GM18505 (cell line): ENCODE results near the gene GPR176.
"Not testable (repeated sequence)": the region's sequence is repeated elsewhere in the genome, so short reads cannot be mapped to it uniquely, and the experiment has no call there.

Experiments used
- ATAC-seq: cut with Tn5 transposase; IDR thresholded peaks from one replicate; pipeline ENCODE4 v1.9.1; 2021; ENCODE audit not compliant: unreplicated experiment
- POLR2A ChIP-seq: IDR thresholded peaks from 4 replicates; pipeline ENCODE4 v1.6.1; 2011; ENCODE audit warnings: borderline replicate concordance; ENCODE audit not compliant: insufficient read depth, insufficient read length; ENCODE audit errors: extremely low read depth

The GPR176 gene

DNA sequence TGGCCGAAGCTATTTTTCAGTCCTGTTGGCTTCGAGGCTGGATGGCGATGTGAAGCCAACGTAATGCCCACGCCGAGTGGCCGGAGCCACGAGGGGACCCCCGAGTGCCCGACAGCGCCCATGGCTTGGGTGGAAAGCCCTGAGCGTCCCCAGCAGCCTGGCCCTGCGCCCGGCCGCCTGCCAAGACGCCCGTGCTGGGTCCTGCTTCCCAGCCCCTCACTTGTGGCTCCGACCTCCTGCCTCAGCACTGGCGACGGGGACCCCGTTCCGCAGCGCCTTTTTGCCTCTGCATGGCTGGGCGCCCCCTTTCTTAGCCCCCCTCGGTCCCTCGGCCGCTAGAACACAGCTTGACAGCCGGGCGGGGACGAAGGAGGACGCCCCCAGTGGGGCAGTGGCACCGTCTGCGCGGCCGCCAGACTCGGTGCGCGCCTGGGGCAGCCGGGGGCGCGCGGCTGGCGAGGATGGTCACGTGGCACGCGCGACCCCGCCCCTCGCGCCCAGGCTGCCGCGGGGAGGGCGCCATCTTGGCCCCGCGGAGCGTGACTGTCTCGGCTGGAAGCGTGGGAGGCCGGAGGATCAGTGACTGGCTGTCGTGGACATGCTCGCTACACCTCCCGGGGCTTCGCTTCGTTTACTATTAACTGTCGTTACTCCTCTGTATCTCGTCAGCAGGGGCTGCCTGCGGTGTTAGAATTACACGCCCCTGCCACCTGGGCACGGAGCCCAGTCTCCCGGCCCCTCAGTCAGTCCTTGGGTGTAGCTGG, 626 bp upstream of the GPR176 start:
- ATAC-seq: peak; percentile 90

GRCh38 chr15:39919411-39919747, 687 bp downstream of the GPR176 start:
- no peak for ATAC-seq
- no peak for TF ChIP-seq POLR2A

More for the DNA sequence above, 626 bp upstream of the GPR176 start:
- peak; percentile 88 for TF ChIP-seq POLR2A

DNA sequence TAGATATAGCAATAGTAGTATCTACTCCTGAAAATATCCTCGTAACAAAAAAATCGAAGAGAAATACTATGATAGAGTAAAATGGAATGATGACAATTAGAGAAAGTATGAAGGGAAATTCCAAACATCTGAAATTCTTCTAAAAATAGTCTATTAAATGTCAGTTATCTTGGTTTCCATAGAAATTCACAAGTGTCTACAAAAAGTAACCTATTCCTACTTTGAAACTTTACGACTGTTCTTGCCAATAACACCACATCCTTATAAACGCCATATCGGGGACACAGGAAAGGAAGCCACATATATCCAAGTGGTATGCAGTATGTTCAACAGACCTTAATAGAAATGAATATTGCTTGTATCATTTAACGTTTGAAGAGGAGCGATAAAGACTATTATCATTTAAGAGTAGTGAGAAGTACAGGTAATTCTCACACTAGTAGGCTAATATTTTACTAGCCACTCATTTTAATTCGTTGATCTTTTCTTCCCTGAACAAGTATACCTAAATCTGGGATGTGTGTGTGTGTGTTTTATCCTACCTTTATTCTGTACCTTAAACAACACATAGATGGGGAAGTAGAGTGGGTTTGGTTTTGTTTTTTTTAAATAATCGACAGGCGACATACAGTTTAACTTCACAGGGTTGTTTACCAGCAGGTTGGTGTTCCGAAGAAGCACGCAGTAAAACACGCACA, 1.2 kb downstream of the GPR176 start:
- TF ChIP-seq POLR2A: no peak
- ATAC-seq: no peak

DNA sequence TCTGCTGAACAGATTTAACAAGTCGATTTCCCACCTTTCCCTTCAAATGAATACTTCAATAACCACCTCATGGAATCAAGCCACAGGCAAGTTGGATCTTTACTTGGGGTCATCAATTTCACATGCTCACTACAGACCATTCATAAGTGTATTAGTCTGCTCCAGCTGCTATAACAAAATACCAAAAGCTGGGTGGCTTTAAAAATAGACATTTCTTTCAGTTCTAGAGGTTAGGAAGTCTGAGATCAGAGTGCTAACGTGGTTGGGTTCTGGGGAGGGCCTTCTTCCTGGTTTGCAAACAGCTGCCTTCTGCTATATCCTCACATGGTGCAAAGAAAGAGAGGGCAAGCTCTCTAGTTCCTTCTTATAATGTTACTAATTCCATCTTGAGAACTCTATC, 5.1 kb downstream of the GPR176 start:
- no peak for TF ChIP-seq POLR2A
- ATAC-seq: no peak

- TF ChIP-seq POLR2A: no peak
- no peak for ATAC-seq
Measured at GRCh38 chr15:39909007-39909406, 11.1 kb downstream of the GPR176 start.

DNA sequence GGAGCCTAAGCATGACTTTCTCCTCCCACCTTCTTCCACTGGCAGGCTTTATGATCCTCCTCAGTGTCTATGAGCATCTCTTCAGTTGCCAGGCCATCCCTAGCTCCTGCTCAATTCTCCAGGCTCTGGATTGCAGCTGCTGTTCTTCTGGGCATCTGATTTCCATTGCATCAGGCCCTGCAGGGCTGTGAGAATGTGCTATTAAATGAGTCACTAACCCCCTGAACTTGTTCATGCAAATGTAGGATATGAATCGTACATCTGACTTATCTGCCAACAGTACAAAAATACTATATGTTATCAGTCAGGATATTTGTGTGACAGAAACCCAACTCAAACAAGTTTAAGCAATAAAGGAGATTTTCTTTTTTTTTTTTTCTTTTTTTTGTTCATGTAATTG, 11.9 kb downstream of the GPR176 start:
- no peak for TF ChIP-seq POLR2A
- ATAC-seq: no peak

DNA sequence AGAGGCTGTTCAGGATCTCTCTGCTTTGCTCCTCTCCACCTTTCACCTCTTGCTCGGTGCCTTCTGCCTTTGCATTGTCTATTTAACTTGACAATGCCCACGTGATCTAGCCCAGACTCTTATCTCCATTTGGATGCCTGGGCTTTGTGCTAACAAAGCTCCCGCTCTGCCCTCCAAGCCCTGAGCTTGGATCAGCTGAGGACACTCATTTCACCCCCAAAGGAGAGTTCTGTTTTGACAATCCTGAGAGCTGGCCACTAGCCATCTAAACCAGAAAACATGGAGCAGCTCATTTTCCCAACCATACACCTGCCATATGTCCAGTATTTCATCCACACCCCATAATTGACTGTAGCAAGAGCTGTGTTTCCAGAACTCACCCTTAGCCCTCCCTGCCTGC, 12.8 kb downstream of the GPR176 start:
- ATAC-seq: no peak
- TF ChIP-seq POLR2A: no peak

- ATAC-seq: no peak
- no peak for TF ChIP-seq POLR2A
Measured at GRCh38 chr15:39904115-39904514, 16.0 kb downstream of the GPR176 start.

GRCh38 chr15:39898317-39898716, 21.7 kb downstream of the GPR176 start:
- no peak for ATAC-seq
- TF ChIP-seq POLR2A: no peak

GRCh38 chr15:39896846-39897245, 23.2 kb downstream of the GPR176 start:
- no peak for ATAC-seq
- TF ChIP-seq POLR2A: no peak

- TF ChIP-seq POLR2A: no peak
- ATAC-seq: no peak
Measured at GRCh38 chr15:39896101-39896500, 24.0 kb downstream of the GPR176 start.

DNA sequence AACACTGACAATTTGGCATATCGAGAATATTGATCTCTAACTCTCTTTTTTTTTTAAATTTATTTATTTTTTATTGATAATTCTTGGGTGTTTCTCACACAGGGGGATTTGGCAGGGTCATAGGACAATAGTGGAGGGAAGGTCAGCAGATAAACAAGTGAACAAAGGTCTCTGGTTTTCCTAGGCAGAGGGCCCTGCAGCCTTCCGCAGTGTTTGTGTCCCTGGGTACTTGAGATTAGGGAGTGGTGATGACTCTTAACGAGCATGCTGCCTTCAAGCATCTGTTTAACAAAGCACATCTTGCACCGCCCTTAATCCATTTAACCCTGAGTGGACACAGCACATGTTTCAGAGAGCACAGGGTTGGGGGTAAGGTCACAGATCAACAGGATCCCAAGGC, 27.0 kb downstream of the GPR176 start:
- not testable (repeated sequence) for ATAC-seq

DNA sequence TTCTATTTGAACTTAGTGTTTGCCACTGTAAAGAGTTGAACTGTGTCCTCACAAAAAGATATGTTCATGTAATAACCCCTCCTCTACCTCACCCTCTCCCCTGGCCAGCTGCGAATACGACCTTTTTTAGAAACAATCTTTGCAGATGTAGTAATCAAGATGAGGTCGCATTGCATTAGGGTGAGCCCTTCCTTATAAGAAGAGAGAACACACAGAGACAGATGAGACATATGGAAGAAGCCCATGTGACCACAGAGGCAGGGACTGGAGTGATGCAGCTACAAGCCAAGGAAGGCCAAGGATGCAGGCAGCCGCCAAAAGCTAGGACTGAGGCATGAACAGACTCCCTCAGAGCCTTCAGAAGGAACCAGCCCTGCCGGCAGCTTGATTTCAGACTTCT, 27.6 kb downstream of the GPR176 start:
- no peak for ATAC-seq
- TF ChIP-seq POLR2A: no peak

GRCh38 chr15:39890621-39891020, 29.4 kb downstream of the GPR176 start:
- TF ChIP-seq POLR2A: no peak
- ATAC-seq: no peak
